ENCODE data around the gene CDIP1. TPM values are rescaled to one million over a fixed set of nuclear protein-coding genes. Genes with fewer than 3 reads are reported as not detected.
A peak's percentile ranks its signal among the peaks of the same experiment; 100 is the strongest.

The CDIP1 gene
- total and polyA plus RNA-seq, 9 of the 15 experiments (the other 6 are each of a cell fraction or from before 2014, with no cell fraction given), result 0.29 TPM; not detected in 8

DNA sequence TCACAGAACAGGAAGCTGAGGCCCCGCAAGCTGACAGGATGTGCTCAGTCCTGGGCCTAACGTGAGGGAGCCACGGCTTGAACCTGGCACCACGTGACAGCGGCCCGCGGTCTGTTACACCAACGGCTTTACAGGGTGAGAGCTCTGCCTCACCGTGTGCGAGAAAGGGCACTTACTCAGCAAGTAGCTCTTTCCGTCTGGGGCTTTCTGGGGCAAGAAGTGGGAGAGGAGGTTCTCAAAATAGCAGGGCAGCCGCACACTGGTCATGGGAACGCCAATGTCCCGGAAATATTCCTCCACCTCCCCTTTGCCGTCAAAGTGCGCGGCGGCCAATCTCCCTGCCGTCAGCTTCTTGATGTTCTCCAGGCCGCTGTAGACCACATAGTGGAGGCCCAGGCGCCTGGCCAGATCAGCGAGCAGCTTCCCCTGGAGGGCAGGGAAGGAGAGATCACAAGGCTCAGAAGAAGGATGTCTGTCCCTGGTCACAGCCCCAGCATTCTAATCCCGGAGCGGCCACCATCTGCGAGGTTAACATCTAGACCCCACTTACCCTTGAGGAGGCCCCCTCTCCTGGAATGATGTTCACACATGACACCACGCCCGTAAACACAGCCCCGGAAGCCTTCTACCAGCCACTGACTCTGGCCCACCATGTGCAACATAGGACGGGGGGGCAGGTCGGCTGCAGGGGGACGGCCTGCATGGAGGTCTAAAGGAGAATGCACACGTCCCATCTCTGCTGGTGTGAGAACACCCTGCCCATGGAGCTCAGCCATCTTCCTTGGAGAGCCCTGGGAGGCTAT is 72.4 kb downstream of the CDIP1 start:
- WGBS (ENCODE audit: insufficient coverage, low coverage, missing lambda C conversion rate), result 94% methylated on average over 29 of the region's 32 CpGs
- H2AFZ ChIP-seq (ENCODE audit: low read depth, low read length), result no peak overlapping the region
- H3K4me3 ChIP-seq, result no peak overlapping the region
- H3K36me3 ChIP-seq (ENCODE audit: control insufficient read depth, insufficient read depth, low read length), result peaks cover 70% of the 10 kb centered on the region; the same call in 2 of the 3 replicates
- no peak for FAIRE-seq
- intact Hi-C loops (cut with micrococcal nuclease) (no loop called here), in situ Hi-C loops (cut with MboI) (no loop called here)
- no peaks in the 10 kb centered on the region for H3K9me1 ChIP-seq (ENCODE audit: control insufficient read depth, insufficient read depth, low read length)
- H3K4me2 ChIP-seq (ENCODE audit: insufficient read depth, low read length), result no peak overlapping the region
- no peaks in the 10 kb centered on the region; the same call in 2 of the 3 replicates for H3K79me2 ChIP-seq (ENCODE audit: control insufficient read depth, insufficient read depth, low read length)
- POLR2A ChIA-PET, result interaction anchor here (0.5 to 1.5 kb wide), 4 partner anchors 9 to 294 kb away, joined by 3 to 6 read pairs (median 3); partner anchors contain the start of gene HMOX2
- H3K27ac ChIP-seq (ENCODE audit: extremely low read depth, low read depth, low read length), result no peak overlapping the region
- no TSS peak for BruUV-seq (replicated peaks)
- H3K9ac ChIP-seq (ENCODE audit: insufficient read depth in 1 of 2, low read depth in 2 of 2, low read length in 2 of 2), result no peak overlapping the region
- CTCF ChIA-PET (ENCODE audit: low intra/inter-chr PET ratio), result no interaction called here
- H3K9me3 ChIP-seq (replicated peaks; ENCODE audit: control insufficient read depth, insufficient read depth, low read depth, low read length), result no peaks in the 10 kb centered on the region
- H4K20me1 ChIP-seq (replicated peaks; ENCODE audit: control insufficient read depth, insufficient read depth, low read length), result no peaks in the 10 kb centered on the region
- no peaks in the 10 kb centered on the region for H3K27me3 ChIP-seq (ENCODE audit: control insufficient read depth in 2 of 2, insufficient read depth in 2 of 2, low read length in 2 of 2)
- ATAC-seq, result no peak
- TF ChIP-seq POLR2G (IDR thresholded peaks at IDR 0.05; ENCODE audit: low read depth, low read length), result 0 out of 2 replicates have a peak, but pooled peaks have one; percentile 30
- no peak for TF ChIP-seq HNRNPL (IDR thresholded peaks at IDR 0.05; ENCODE audit: low read depth, low read length)
- TF ChIP-seq NR2C2 (CRISPR knock-in tag; IDR thresholded peaks at IDR 0.05), result no peak
- no peak for TF ChIP-seq NR2C2 (tag; IDR thresholded peaks at IDR 0.05)
- no peak for DNase-seq (ENCODE audit: extremely low read depth in 1 of 4, low spot score in 3 of 4)
- H3K4me1 ChIP-seq (replicated peaks in 1 of 2; ENCODE audit: control insufficient read depth in 2 of 2, insufficient read depth in 2 of 2, low read length in 2 of 2), result peaks cover 0 to 15% of the 10 kb centered on the region in 2 experiments; a peak in 2 of 5 replicates
